Stimulated activated effector memory CD8-positive, alpha-beta T cell treated with anti-CD3 and anti-CD28 coated beads, Interleukin-12 subunit alpha, Interleukin-12 subunit beta, amount 100 ng/mL, for 72 hours (primary cell): Measurements from ENCODE around the gene MAOB.
"Not testable (repeated sequence)": the region's sequence is repeated elsewhere in the genome, so short reads cannot be mapped to it uniquely, and the experiment has no call there.

Experiments used
- ATAC-seq: fragments of 150-1000 bp; cut with Tn5 transposase; 2 replicates; pipeline ENCODE4 v1.10.0; 2021
- DNase-seq, 2 donors: peaks; one replicate each; pipeline ENCODE4 v3.0.0; 2021 to 2022; ENCODE audit warnings: low spot score in 2 of 2
- H3K27ac Mint-ChIP-seq: one replicate; pipeline ENCODE4 v1.8.0; 2022; ENCODE audit warnings: mild to moderate bottlenecking, mixed read lengths
- H3K36me3 Mint-ChIP-seq: one replicate; pipeline ENCODE4 v1.8.0; 2022; ENCODE audit warnings: mild to moderate bottlenecking, mixed read lengths
- H3K4me1 Mint-ChIP-seq: one replicate; pipeline ENCODE4 v1.8.0; 2022; ENCODE audit warnings: mixed read lengths
- H3K4me3 Mint-ChIP-seq: one replicate; pipeline ENCODE4 v1.8.0; 2022; ENCODE audit warnings: mild to moderate bottlenecking, mixed read lengths
- H3K9me3 Mint-ChIP-seq: one replicate; pipeline ENCODE4 v1.8.0; 2022; ENCODE audit warnings: mixed read lengths

Gene MAOB

DNA sequence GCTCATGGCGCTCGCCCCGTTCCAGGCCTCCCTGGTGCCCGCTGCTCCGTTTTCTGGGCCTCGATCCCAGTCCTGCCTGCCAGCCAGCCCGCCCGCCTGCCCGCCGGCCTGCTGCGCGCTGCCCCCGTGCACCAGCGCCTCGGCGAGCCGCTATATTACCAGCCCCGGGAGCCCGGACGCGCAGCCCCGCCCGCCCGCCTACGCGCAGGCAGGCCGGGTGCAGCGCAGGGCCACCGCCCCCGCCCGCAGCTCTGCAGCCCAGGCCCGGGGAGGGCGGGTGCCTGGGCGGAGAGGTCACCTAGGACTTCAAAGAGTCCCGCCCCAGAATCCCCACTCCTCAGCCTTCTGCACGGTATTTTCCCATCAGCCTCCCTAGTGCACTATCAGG is at the start of gene MAOB:
TSS of gene MAOB (minus strand) at position 157 of the 388 bp plus-strand sequence. CDS start at position 6, 151 bp downstream.
- no peaks in the 10 kb centered on the region for H3K36me3 Mint-ChIP-seq
- H3K27ac Mint-ChIP-seq, result no peak within 1 kb of the TSS
- DNase-seq, result no peak
- no peak for ATAC-seq
- H3K9me3 Mint-ChIP-seq, result no peaks in the 10 kb centered on the region
- no peak within 1 kb of the TSS for H3K4me3 Mint-ChIP-seq
- H3K4me1 Mint-ChIP-seq, result no peaks in the 10 kb centered on the region

DNA sequence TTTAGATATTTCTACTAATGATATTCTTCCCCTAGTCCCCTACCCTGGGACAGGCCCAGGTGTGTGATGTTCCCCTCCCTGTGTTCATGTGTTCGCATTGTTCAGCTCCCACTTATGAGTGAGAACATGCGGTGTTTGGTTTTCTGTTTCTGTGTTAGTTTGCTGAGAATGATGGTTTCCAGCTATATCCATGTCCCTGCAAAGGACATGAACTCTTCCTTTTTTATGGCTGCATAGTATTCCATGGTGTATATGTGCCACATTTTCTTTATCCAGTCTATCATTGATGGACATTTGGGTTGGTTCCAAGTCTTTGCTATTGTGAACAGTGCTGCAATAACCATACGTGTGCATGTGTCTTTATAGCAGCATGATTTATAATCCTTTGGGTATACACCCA is 39.8 kb upstream of the MAOB start:
- not testable (repeated sequence) for H3K27ac Mint-ChIP-seq, ATAC-seq, H3K36me3 Mint-ChIP-seq, H3K9me3 Mint-ChIP-seq, H3K4me3 Mint-ChIP-seq, H3K4me1 Mint-ChIP-seq, DNase-seq

DNA sequence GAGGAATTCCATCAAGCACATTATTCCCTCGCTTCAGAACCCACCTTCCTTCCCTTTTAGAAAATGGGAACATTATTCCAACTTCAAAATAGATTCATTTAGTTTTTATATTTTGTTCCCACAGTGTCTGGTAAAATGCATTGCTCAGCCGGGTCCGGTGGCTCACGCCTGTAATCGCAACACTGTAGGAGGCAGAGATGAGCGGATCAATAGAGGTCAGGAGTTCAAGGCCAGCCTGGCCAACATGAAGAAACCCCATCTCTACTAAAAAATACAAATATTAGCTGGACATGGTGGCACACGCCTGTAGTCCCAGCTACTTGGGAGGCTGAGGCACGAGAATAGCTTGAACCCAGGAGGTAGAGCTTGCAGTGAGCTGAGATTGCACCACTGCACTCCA is 28.5 kb upstream of the MAOB start:
- H3K4me1 Mint-ChIP-seq, H3K27ac Mint-ChIP-seq, ATAC-seq, H3K36me3 Mint-ChIP-seq, H3K9me3 Mint-ChIP-seq, DNase-seq, H3K4me3 Mint-ChIP-seq: not testable (repeated sequence)

DNA sequence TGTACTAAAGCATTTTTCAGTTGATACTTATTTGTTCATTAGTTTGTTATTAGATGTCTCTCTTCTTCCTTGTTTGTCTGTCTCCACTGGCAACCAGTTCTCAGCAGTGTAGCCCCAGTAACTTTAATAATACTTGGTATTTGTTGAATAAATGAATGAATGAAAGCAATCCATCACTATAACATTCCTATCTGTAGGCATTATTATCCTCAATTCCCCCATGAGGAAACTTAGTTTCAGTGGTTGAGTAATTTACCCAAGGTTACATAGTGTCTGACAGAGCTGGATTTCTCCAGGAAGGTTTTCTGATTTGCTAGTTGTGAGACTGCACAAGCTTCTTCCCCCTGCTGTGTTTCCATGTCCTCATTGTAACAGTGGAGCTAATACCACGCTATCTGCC is 27.8 kb upstream of the MAOB start:
- DNase-seq (no peak), ATAC-seq (no peak)
- no peaks in the 10 kb centered on the region for H3K4me1 Mint-ChIP-seq
- H3K36me3 Mint-ChIP-seq, result no peaks in the 10 kb centered on the region
- H3K4me3 Mint-ChIP-seq, result no peak overlapping the region
- H3K9me3 Mint-ChIP-seq, result no peaks in the 10 kb centered on the region
- no peak overlapping the region for H3K27ac Mint-ChIP-seq

DNA sequence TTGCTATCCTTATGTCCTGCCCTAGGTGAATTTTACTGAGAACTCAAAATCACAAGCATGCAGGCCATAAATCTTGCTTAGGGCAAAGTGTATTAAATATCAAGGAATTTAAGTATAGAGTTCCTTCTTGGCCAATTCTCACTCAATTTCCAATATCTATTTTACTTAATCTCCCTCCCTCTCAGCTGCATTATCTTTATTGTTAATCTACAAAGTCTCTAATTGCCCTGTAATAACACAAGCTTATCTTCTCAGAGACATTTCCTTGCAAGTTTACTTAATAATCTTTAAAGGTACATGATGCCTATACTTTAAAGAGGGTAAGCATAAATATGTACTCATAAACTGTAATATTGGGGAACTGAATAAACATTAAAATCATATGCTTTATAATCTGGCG is 26.9 kb upstream of the MAOB start:
- DNase-seq (no peak), ATAC-seq (no peak)
- Mint-ChIP-seq H3K4me3 (no peak overlapping the region), H3K27ac (no peak overlapping the region), H3K4me1 (no peaks in the 10 kb centered on the region), H3K36me3 (no peaks in the 10 kb centered on the region), H3K9me3 (no peaks in the 10 kb centered on the region)

DNA sequence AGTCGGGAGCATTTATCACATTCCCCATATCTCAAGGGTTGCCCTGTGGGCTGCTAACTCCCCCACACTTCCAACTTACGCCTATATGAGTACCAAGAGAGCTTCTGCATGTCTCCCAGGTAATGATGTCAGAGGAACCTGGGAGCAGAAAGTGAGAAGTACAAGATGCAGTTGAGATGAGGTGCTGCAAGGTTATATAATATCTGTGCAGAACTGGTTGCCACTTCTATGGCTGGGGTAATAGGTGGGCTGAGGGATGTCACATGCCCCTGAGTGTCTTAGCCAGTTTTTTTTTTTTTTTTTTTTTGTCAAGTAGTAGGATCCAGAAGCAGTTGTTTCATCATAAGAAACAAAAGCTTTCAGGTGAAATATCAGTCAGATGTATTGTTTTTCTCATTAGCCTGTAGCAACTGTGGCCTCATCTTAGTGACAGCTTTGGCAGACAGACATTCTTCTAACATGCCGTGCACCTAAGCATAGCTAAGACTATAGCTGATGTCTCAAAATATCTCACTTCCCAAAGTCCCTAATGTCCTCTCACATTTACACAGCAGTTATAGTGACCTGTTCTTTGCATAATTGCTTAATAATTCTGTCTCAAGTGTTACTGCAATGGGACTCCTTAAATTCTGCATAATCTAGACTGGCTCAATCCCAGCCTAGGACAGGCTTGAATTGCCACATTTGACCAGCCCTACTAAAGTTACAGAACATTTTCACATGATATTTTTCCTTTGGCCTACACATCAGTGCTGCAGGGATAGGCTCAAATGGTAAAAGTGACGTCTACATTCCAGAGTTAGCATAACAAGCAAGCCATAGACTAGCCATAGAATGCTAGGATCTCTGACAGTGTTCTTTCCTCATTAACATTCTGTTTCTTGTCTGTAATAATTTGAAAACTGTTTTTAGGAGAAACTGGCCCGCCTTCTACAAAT is 17.9 kb upstream of the MAOB start:
- no peak for ATAC-seq

DNA sequence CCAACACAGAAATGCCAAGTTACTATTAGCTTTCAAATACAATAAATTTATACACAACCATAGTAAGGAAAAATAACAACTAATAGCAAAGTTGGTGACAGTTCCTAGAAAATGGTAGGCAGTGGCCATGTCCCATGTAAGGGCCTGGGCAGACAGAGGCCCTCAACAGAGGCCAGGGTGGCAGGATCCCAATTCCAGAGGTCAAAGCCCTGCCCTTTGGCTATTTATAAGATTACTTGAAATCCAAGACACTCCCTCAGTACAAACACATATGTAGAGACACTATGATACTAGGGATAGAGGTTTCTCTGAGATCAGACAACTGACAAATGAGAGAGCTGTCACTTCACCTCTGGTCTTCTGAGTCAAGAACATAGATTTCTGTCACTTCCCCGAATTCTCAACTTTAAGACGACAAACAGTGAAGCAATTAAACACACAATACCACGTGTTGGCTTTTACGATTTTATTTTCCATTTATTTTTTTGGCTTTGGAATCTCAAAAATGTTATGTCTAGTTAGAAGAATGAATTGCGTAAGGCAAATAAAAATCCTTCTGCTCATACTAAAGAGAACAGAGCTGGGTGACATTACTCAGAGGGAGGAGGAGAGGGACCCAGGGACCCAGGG is 16.3 kb upstream of the MAOB start:
- no peak overlapping the region for H3K4me3 Mint-ChIP-seq
- no peaks in the 10 kb centered on the region for H3K9me3 Mint-ChIP-seq
- no peaks in the 10 kb centered on the region for H3K4me1 Mint-ChIP-seq
- no peak overlapping the region for H3K27ac Mint-ChIP-seq
- DNase-seq (no peak), ATAC-seq (no peak)
- H3K36me3 Mint-ChIP-seq, result no peaks in the 10 kb centered on the region

More for the DNA sequence above, 17.9 kb upstream of the MAOB start:
- Mint-ChIP-seq H3K4me3 (no peak overlapping the region), H3K27ac (no peak overlapping the region), H3K9me3 (no peaks in the 10 kb centered on the region), H3K4me1 (no peaks in the 10 kb centered on the region), H3K36me3 (no peaks in the 10 kb centered on the region)
- DNase-seq, result no peak

DNA sequence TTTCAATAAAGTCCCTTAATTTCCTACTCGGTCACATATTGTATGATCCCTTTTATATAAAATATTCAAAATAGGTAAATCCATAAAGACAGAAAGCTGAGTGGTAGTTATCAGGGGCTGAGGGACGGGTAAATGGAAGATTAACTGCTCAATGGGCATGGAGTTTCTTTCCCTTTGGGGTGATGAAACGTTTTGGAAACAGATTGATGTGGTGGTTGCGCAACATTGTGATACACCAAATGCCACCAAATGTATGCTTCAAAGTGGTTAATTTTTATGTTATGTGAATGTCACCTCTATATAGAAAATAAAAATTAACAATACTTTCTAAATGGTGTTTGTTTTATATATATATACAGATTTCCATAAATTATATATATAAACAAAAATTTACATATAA is 15.0 kb upstream of the MAOB start:
- ATAC-seq, result no peak
- H3K4me1 Mint-ChIP-seq, result no peaks in the 10 kb centered on the region
- no peaks in the 10 kb centered on the region for H3K9me3 Mint-ChIP-seq
- no peak for DNase-seq
- H3K4me3 Mint-ChIP-seq, result no peak overlapping the region
- H3K27ac Mint-ChIP-seq, result no peak overlapping the region
- no peaks in the 10 kb centered on the region for H3K36me3 Mint-ChIP-seq

DNA sequence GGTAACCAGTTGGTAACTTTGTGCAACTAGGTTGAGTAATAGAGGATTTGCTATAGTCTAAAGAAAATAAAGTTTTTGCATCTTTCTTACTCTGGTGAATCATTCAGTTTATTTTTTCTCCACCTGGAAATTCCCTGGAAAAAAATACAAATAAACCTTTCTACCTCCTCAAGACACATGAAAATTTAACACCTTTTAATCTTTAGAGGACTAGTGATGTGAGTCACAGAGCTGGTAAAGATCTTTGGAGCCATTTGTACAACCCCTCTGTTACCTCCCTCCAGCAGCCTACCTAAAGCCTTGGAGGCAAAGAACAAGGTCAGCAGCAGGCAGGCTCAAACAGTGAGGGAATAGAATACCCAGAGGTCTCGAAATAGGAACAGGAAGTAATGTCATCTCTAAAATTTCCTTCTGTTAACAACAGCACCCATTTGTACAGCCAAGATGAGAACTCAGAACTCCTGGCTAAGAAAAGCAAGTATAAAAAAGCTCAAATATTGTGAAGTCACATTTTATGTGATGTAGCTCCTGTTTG is 10.2 kb upstream of the MAOB start:
- no peak for ATAC-seq
- Mint-ChIP-seq H3K27ac (no peak overlapping the region), H3K9me3 (no peaks in the 10 kb centered on the region), H3K4me1 (no peaks in the 10 kb centered on the region), H3K36me3 (no peaks in the 10 kb centered on the region), H3K4me3 (no peak overlapping the region)
- DNase-seq, result no peak

DNA sequence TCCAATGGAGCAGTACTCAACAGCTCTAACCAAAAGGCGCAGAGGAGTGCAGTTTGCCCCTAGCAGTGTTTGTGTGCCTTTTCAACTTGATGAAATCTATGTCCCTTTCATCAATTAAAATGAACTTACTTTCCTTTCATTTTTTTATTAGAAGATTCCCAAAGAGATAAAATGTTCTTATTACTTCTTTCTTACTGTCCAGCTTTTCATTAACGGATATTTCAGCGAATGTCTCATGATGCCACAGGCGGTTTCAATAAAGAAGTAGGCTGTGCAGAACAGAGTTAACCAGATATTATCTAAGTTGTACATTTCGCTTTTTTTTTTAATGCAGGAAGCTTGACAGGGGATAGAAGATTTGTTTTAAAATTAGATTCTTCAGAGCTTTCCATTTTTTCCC is 3.4 kb upstream of the MAOB start:
- ATAC-seq, result no peak
- Mint-ChIP-seq H3K27ac (no peak overlapping the region), H3K4me1 (no peaks in the 10 kb centered on the region), H3K36me3 (no peaks in the 10 kb centered on the region), H3K9me3 (no peaks in the 10 kb centered on the region), H3K4me3 (no peak overlapping the region)
- no peak for DNase-seq

DNA sequence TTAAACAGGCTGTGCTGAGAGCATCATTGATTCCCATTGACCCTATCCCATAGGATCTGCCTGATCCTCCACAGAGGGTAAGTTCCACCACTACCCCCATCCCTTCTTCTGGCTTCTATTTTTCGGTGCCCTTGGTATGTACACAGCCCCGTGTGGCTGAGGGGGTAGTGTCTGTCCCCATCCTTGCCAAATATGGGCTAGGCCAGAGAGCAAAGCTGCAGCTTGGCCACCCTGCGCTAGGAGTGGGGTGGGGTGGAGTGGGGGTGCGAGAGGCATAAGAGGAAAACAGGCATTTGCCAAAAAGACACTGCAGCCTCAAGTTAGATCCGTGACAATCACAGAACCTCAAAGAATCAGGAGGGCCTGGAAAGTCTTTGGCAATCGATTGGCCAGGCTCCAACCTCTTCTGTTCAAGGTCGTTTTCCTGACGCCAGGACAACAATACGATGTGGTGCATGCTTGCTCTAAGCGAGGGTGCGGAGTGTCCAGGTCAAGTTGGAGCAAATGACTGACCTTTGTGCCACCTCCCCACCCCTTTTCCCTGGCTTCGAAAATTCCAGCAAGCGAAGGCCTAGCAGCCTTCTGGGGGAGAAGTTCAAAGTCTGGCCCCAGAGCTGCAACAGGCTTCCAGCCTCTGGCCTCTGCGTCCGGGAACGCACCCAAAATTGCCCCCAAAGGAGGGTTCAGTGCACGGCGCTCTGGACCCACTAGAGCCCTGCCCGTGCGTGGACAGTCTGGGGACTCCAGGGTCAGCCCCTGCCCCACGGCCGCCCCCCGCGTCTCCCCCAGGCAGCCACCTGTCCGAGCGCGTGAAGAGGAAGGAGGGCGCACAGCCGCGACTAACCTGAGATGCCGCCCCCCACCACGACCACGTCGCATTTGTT is 598 bp downstream of the MAOB start:
- H3K4me3 Mint-ChIP-seq, result no peak overlapping the region
- DNase-seq (no peak), ATAC-seq (no peak)
- H3K36me3 Mint-ChIP-seq, result no peaks in the 10 kb centered on the region
- no peaks in the 10 kb centered on the region for H3K4me1 Mint-ChIP-seq
- no peak overlapping the region for H3K27ac Mint-ChIP-seq
- no peaks in the 10 kb centered on the region for H3K9me3 Mint-ChIP-seq

DNA sequence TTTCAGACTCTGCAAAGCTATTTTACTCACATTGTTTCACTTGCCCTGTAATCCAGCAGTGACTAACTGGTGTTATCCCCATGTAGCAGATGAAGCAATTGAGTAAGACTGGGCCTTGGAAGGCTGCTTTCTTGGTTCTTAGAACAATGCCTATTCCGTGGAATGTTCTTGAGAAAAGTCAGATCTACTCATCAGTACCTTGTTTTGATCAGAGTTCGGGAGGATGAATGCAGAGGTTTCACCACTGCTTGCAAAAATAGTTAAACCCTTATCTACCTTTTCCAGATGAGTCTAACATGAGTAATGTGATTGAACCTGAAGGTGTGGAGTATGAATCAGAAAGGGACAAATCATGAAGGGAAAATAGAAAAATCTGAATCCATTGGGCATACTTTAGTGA is 1.8 kb downstream of the MAOB start:
- Mint-ChIP-seq H3K4me1 (no peaks in the 10 kb centered on the region), H3K27ac (no peak overlapping the region), H3K9me3 (no peaks in the 10 kb centered on the region), H3K36me3 (no peaks in the 10 kb centered on the region), H3K4me3 (no peak overlapping the region)
- ATAC-seq (no peak), DNase-seq (no peak)

DNA sequence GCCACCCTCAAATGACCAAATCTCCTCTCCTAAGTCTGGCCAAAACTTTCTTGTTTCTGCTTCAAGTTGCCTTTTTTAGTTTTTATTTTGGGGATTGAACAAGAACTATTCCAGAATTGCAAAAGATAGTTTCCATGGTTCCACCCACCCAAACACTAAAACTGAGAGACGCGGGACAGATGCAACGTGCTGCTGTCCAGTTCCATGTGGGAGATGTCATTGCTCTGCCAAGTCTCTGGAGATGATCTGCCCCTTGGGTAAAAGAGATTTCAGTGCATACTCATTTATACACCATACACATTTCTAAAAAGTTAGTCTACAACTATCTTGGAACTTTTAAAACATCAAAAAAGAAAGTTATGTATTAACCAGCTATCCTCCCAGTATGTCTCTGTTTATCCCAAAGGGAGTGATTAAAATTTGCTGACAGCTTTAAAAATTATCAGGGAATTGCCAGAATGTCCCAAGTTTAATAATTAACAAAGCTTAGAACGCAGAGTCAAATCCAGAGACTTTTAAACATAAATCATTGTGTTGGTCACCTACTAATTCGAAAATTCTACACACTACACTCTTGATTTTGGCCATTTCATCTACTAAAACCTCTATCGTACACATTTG is 3.2 kb downstream of the MAOB start:
- no peak for DNase-seq
- Mint-ChIP-seq H3K36me3 (no peaks in the 10 kb centered on the region), H3K27ac (no peak overlapping the region), H3K4me1 (no peaks in the 10 kb centered on the region), H3K9me3 (no peaks in the 10 kb centered on the region), H3K4me3 (no peak overlapping the region)
- ATAC-seq, result no peak

DNA sequence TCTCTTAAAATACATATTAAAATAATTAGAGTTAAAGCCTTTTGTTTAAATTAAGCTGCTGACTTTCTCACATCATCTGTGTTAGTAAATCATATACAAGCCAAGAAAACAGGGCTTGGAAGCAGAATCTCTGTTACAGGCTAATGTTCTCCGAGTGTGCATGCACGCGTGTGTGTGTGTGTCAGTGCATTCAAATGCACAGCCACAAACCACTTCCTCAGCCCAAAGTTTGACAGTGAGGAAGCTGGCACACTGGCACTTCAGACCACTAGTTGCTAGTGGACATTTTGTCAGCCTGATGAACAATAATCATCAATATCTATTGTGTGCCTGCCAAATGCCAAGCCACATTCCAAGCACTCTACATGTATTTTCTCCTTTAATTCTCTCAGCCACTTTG is 5.6 kb downstream of the MAOB start:
- no peaks in the 10 kb centered on the region for H3K4me1 Mint-ChIP-seq
- H3K36me3 Mint-ChIP-seq, result no peaks in the 10 kb centered on the region
- ATAC-seq (no peak), DNase-seq (no peak)
- no peak overlapping the region for H3K4me3 Mint-ChIP-seq
- H3K27ac Mint-ChIP-seq, result no peak overlapping the region
- peaks cover 3% of the 10 kb centered on the region for H3K9me3 Mint-ChIP-seq
